Adrenal gland (tissue), 12 donors: Measurements from ENCODE around the gene ARHGEF4. TPM values are rescaled to one million over a fixed set of nuclear protein-coding genes. Genes with fewer than 3 reads are reported as not detected.

Experiments
- DNase-seq, 7 donors: peaks; one replicate each; pipeline ENCODE4 v3.0.0-alpha.2; 2019 to 2020
- H3K27ac ChIP-seq, 5 donors: fragments of 200-600 bp; sonication (generic) in 4 of 5; 1 replicate in 3 of 5; 2 replicates in 2 of 5; pipeline versions ENCODE4 v1.5.1 to v1.8.0; 2016 to 2020; ENCODE audit warnings: mild to moderate bottlenecking in 1 of 5
- H3K27me3 ChIP-seq: fragments of 200-600 bp; 2 replicates; pipeline ENCODE4 v1.8.0; 2021
- H3K36me3 ChIP-seq, 2 donors: fragments of 200-600 bp; replicated peaks in 1 of 2; 1 replicate in 1 of 2; 2 replicates in 1 of 2; pipeline versions ENCODE4 v1.5.1 to v1.8.0; 2018 to 2022
- H3K4me1 ChIP-seq, 2 donors: fragments of 200-600 bp; replicated peaks in 1 of 2; 1 replicate in 1 of 2; 2 replicates in 1 of 2; pipeline versions ENCODE4 v1.5.1 to v1.8.0; 2018 to 2021
- H3K4me3 ChIP-seq, 4 donors: fragments of 200-600 bp; sonication (generic) in 3 of 4; one replicate each; pipeline ENCODE4 v1.5.1; 2016 to 2018
- H3K9me3 ChIP-seq, 3 donors: fragments of 200-600 bp; sonication (generic) in 1 of 3; replicated peaks in 1 of 3; 1 replicate in 2 of 3; 2 replicates in 1 of 3; pipeline versions ENCODE4 v1.5.1 to v1.8.0; 2016 to 2021
- CTCF ChIP-seq, 6 experiments: fragments of 450-650 bp in 4 of 6; fragments of 200-600 bp in 2 of 6; sonication (generic) in 1 of 6; IDR thresholded peaks; 1 replicate in 5 of 6; 2 replicates in 1 of 6; pipeline versions ENCODE4 v1.5.1 to v1.8.0; 2016 to 2021; ENCODE audit warnings: antibody characterized with exemption in 6 of 6, mild to moderate bottlenecking in 2 of 6, moderate library complexity in 1 of 6
- POLR2A ChIP-seq, 2 donors: fragments of 450-650 bp; IDR thresholded peaks; one replicate each; pipeline ENCODE4 v1.6.1; 2017; ENCODE audit warnings: antibody characterized with exemption in 2 of 2, mild to moderate bottlenecking in 2 of 2, moderate library complexity in 1 of 2
- WGBS, 4 donors: extraction: QIAGEN DNeasy Blood & Tissue Kit in 2 of 4; methylation state at CpG; one replicate each; pipeline versions ENCODE4 v1.1.5 to v1.1.7; 2013 to 2017; 5-methylcytosine and 5-hydroxymethylcytosine counted together
- intact Hi-C, 2 donors: fragments of 100-400 bp; cut with DNase I; formaldehyde crosslinking; loops; one replicate each; pipeline versions ENCODE4 v1.14.1 to v1.15.0; 2022 to 2023
- polyA plus RNA-seq, 3 donors: library from polyadenylated mRNA; stranded (reverse); fragments of 200-250 nt in 2 of 3; fragments of 350-450 nt in 1 of 3; fragmentation: Illumina TruSeq in 1 of 3; extraction: RNeasy Lipid Tissue Mini Kit (QIAGEN cat#74804) in 1 of 3; gene quantifications; one replicate each; pipeline ENCODE4 v1.2.3, GENCODE V29; 2013 to 2014
- total RNA-seq, 9 donors: library from RNA; depleted of rRNA in 4 of 9; stranded (reverse); fragments of >200 nt in 4 of 9; fragments of 120-200 nt in 1 of 9; fragmentation: NEBNext Ultra II Directional in 1 of 9; extraction: Animal tissue kit (Norgen Biotek cat#: 25700) in 1 of 9; gene quantifications; one replicate each; pipeline versions ENCODE4 v1.1.0 to v1.2.4, GENCODE V29; 2013 to 2023
- donor health status: healthy with polysubstance abuse.
- donor health status: Bipolar disorder and iron deficiency.
- donor health status: DM: yes; HTN: yes; CAD: no.
- donor health status: DM: no; HTN: no; CAD: no.
- donor health status: DM: no; HTN: no; CAD: no.
- donor health status: DM: yes; HTN: yes; CAD: no.

ARHGEF4 gene
- total and polyA plus RNA-seq, 12 donors: 0.97 to 40.4 (median 5.1) TPM

- Histone ChIP-seq H3K27ac (no peak overlapping the region), H3K4me3 (no peak overlapping the region), H3K27me3 (peaks cover 10% of the 10 kb centered on the region), H3K4me1 (no peaks in the 10 kb centered on the region), H3K36me3 (no peaks in the 10 kb centered on the region), H3K9me3 (no peaks in the 10 kb centered on the region)
- intact Hi-C loops: loop anchor here in 1 of 2 donors (5.0 kb wide), 1 partner anchor 123 kb away; no protein-coding TSS in a partner anchor
- 36 to 41% (median 41%) methylated on average over 7 of the region's 7 CpGs for WGBS, 4 donors
- peak; percentile 49 to 84 (median 74) for DNase-seq
- TF ChIP-seq POLR2A (IDR thresholded peaks at IDR 0.05) (no peak), CTCF (IDR thresholded peaks at IDR 0.05) (peak; percentile 68 to 86 (median 73))
These were observed 83.9 kb downstream of the ARHGEF4 start for GRCh38 chr2:130920415-130921163.

GRCh38 chr2:130921164-130921476 is 84.4 kb downstream of the ARHGEF4 start:
- peaks cover 6% of the 10 kb centered on the region for H3K27me3 ChIP-seq
- no peaks in the 10 kb centered on the region for H3K36me3 ChIP-seq
- no peaks in the 10 kb centered on the region for H3K9me3 ChIP-seq
- no peak for DNase-seq
- H3K4me1 ChIP-seq: no peaks in the 10 kb centered on the region
- TF ChIP-seq CTCF (IDR thresholded peaks at IDR 0.05) (no peak), POLR2A (IDR thresholded peaks at IDR 0.05) (no peak)
- no peak overlapping the region for H3K27ac ChIP-seq
- intact Hi-C loops: loop anchor here in 1 of 2 donors (5.0 kb wide), 1 partner anchor 124 kb away; no protein-coding TSS in a partner anchor
- no peak overlapping the region for H3K4me3 ChIP-seq
- 80 to 85% (median 84%) methylated on average over 8 of the region's 8 CpGs for WGBS, 4 donors

GRCh38 chr2:130922417-130922816 is 85.7 kb downstream of the ARHGEF4 start:
- H3K27me3 ChIP-seq: no peaks in the 10 kb centered on the region
- no peaks in the 10 kb centered on the region for H3K4me1 ChIP-seq
- DNase-seq: no peak
- H3K4me3 ChIP-seq: no peak overlapping the region
- intact Hi-C loops: loop anchor here in 1 of 2 donors (5.0 kb wide), 1 partner anchor 125 kb away; no protein-coding TSS in a partner anchor
- WGBS, 4 donors: 85 to 96% (median 89%) methylated on average over 2 of the region's 2 CpGs
- no peak overlapping the region for H3K27ac ChIP-seq
- H3K9me3 ChIP-seq: no peaks in the 10 kb centered on the region
- TF ChIP-seq POLR2A (IDR thresholded peaks at IDR 0.05) (no peak), CTCF (IDR thresholded peaks at IDR 0.05) (no peak)
- no peaks in the 10 kb centered on the region for H3K36me3 ChIP-seq

- no peak for DNase-seq
- 60 to 68% (median 60%) methylated on average over 4 of the region's 4 CpGs for WGBS, 4 donors
- Histone ChIP-seq H3K4me3 (no peak overlapping the region), H3K36me3 (no peaks in the 10 kb centered on the region), H3K9me3 (no peaks in the 10 kb centered on the region), H3K4me1 (no peaks in the 10 kb centered on the region), H3K27ac (no peak overlapping the region), H3K27me3 (no peaks in the 10 kb centered on the region)
- intact Hi-C loops: no loop called here
- TF ChIP-seq CTCF (IDR thresholded peaks at IDR 0.05): no peak
- TF ChIP-seq POLR2A (IDR thresholded peaks at IDR 0.05): no peak
These were observed 91.7 kb downstream of the ARHGEF4 start for GRCh38 chr2:130928385-130928784.
